GM21717 (cell line): ENCODE data around the gene CEP20.
"Not testable (repeated sequence)": the region's sequence is repeated elsewhere in the genome, so short reads cannot be mapped to it uniquely, and the experiment has no call there.

Experiments used
- ATAC-seq: cut with Tn5 transposase; IDR thresholded peaks from one replicate; pipeline ENCODE4 v1.9.1; 2021; ENCODE audit warnings: mild to moderate bottlenecking, moderate library complexity; ENCODE audit not compliant: unreplicated experiment

CEP20 gene

DNA sequence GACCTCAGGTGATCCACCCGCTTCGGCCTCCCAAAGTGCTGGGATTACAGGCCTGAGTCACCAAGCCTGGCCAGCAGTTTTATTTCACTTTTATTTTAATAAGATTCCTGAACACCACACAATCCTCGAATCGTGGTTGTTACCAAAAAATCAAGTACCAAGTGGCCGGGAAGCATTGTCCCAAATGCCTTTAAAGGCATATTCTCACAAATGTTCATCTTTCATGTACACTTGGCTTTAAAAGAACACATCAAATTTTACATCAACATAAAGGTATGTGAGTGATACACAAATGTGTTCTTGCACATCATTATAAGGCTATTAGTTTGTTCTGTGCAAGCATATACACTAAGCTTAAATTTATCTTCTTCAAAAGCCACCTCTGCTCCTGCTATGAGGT is 23.5 kb downstream of the CEP20 start:
- no peak for ATAC-seq

GRCh38 chr16:15861996-15862395 is 26.4 kb downstream of the CEP20 start:
- no peak for ATAC-seq

DNA sequence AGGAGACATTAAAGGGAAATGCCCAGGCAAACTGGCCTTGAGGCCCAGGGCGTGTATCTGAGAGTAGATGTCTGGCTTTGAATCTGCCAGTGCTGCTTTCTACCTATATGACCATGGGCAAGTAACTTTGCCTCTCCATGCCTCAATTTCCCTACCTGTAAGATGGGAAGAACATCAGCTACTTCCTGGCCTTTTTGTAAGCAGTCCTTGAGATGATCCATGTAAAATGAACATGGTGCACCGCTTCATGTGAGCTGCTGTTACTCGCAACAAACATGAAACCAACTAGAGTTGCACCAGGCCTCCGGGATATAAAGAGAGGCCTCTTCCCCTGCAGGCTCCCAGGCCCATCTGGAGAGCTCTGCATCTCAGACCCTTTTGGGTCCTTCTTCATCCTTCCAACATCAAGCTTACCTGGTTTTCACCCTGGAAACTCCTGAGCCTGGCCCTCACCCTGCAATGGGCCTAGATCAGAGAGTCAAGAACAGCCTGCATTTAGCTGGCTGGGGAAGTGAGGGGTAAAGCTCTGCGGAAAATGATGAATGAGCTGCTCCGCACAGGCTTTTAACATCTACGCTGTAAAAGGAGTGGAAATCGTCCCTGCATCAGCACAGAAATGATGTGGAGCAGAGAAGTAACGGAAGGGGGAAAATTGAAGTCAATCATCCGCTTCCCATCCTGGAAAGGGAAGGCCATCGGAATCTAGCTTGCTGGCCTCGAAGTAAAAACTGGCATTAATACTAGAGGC is 29.3 kb downstream of the CEP20 start:
- ATAC-seq = no peak

DNA sequence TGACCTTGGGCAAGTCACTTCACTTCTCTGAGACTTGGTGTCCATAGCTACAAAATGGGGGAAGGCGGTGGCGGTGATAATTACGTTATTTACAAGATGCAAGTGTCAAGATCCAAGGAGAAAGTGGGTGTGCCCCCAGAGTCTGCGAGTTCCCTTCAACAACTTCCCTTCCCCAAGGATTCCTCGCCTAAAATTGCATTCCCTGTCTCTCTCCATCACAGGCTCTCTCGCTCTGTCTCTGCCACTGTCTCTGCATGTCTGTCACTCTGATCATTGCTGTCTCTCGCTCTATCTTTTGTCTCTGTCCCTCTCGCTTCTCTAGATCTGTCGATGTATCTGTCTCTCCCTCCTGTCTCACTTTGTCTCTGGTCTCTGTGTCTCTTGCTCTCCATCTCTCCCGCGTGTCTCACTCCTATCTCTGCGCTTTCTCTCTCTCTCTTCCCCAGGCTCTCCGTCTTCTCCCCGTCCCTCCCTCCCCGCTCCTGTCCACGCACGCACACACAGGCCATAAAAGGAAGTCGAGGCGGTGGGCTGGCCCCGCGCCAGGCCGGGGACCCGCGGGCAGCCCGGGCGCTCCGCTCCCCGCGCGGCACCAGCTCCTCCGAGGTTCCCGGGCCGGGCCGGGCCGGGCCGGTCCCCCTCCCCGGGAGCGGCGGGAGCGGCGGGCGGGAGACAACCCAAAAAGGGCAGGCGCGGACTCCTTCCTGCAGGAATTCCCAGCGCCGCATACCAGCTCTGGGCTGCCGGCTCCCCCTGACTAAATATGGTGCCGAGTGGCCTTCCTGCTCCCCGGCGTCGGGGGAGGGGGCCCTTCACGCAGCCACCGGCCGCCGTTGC is 30.5 kb downstream of the CEP20 start:
- no peak for ATAC-seq

GRCh38 chr16:15856901-15857698 is 31.3 kb downstream of the CEP20 start, which contains the start of gene MYH11:
Gene MYH11 (minus strand): TSS chr16:15857028. CDS start chr16:15838252, 18,776 bp downstream.
- no peak for ATAC-seq

DNA sequence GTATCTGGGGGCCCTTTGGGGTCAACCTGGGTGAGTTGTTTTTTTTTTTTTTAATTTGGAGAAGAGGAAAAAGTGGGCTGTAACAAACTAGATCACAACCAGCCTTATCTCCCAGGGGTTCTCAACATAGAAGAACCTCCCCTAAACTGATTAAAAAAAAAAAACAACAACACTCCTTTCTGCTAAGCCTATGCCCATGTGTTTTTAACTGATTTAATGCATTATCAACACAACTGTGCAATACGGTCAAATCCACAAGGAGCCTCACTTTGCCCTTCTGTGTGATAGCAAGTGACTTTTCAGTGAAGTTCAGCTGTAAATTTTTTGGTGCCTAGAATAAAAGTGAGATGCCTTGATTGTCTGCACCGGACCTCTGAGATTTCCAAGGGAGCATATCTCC is 32.2 kb downstream of the CEP20 start:
- no peak for ATAC-seq

DNA sequence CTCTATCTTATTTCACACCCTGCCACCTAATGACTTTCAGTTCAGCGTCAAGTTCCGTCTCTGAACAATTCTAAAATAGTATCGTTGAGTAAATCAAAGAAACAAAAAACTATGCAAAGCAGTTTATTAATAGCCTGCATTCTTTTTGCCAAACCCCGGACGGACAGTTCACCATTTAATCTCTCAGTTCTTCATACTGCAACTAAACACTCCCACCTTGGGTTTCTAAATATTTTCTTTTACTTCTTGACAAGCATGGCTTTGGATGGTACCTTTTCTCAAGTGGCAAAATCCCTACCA is 32.7 kb downstream of the CEP20 start:
- peak; percentile 75 for ATAC-seq

DNA sequence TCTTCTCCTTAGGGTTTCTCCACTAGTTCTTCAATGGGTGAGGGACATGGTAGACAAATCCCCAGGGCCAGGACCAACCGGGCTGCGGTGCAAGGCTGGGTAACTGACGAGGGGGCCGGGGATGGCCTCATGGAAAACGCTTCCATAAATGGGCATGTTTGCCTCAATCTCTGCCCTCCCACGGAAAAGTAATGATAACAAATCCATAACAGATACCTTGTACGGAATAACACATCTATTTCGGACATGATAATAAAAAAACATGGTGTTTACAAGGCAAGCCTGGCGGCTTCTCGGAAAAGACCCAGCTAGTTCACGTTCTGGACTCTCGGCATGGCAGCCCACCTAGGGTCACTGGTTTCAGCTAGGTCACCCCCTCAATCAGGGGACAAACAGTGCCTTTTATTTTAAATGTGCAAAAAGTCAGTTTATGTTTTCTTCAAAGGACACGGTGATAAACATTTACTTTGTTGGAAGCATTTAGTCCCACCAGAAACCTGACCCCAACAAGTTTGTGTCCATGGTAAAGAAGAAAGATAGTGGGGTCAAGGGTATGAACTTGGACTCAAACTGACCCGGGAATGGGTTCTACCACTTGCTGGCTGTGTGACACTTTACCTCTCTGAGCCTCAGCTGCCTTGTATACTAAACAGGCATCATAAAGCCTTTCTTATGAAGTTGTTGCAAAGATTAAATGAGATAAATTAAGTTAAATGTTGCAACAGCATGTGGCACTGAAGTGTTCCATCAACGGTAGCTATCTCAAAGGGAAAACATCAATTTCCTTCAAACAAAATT is 33.3 kb downstream of the CEP20 start:
- ATAC-seq = no peak

DNA sequence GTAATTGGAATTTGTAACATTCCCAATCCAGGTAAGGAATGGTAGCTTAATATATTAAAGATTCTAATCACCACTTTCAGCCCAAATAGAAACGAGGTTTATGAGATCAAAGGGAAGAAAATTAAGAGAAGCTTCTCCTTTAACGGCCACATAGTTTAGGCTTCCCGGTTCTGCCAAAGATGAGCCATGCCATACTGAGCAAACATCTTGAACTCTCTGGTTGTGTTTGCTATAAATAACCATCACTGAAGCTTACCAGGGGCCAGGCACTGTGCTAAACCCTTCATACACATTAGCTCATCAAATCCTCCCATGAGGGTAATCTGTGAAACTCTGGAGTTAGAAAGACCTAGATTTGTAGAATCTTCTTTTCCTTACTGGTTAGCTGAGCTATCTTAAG is 34.3 kb downstream of the CEP20 start:
- ATAC-seq = no peak

- no peak for ATAC-seq
Measured at GRCh38 chr16:15853021-15853420, 35.4 kb downstream of the CEP20 start.

DNA sequence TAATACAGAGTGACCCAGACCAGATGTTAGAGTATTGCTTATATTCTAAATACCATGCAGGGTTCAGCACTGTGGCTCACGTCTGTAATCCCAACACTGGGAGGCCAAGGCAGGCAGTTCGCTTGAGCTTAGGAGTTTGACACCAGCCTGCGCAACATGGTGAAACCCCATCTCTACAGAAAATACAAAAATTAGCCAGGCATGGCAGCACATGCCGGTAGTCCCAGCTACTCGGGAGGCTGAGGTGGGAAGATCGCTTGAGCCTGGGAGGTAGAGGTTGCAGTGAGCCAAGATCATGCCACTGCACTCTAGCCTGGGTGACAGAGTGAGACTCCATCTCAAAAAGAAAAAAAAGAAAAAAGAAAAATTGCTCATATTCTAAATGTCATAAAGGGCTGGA is 37.8 kb downstream of the CEP20 start:
- not testable (repeated sequence) for ATAC-seq

- ATAC-seq = no peak
Measured at GRCh38 chr16:15849209-15849981, 39.0 kb downstream of the CEP20 start.

GRCh38 chr16:15847611-15848175 is 40.7 kb downstream of the CEP20 start:
- ATAC-seq = no peak

GRCh38 chr16:15846510-15846909 is 41.9 kb downstream of the CEP20 start:
- no peak for ATAC-seq

DNA sequence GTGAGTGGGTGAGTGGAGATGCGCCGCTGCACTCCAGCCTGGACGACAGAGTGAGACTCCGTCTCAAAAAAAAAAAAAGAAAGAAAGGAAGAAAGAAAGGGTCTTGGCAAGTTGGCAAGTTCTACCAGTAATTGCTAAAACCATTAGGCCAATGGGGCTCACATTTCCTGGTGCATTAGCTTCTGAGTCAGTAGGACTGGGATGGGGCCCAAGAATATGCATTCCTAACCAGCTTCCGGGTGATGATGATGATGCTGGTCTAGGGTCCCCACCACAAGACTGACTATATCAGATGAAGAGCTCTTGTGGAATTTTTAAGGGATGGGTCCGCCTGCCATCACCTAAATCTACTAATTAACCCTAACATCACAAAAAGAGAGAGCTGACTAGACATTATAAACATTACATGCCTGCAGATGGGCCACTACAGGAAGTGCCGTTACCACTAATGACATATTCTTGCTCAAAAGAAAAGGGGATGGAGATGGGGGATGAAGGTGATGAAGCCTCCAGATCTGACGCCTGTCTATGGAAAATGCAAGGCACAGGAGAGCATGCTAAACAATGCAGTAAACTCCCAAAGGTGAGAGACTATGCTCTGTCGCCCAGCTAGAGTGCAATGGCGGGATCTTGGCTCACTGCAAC is 44.6 kb downstream of the CEP20 start:
- ATAC-seq = no peak

GRCh38 chr16:15839204-15839603 is 49.2 kb downstream of the CEP20 start:
- not testable (repeated sequence) for ATAC-seq

- no peak for ATAC-seq
Measured at GRCh38 chr16:15837761-15838160, 50.6 kb downstream of the CEP20 start.

- ATAC-seq = no peak
Measured at GRCh38 chr16:15836965-15837611, 51.3 kb downstream of the CEP20 start.

DNA sequence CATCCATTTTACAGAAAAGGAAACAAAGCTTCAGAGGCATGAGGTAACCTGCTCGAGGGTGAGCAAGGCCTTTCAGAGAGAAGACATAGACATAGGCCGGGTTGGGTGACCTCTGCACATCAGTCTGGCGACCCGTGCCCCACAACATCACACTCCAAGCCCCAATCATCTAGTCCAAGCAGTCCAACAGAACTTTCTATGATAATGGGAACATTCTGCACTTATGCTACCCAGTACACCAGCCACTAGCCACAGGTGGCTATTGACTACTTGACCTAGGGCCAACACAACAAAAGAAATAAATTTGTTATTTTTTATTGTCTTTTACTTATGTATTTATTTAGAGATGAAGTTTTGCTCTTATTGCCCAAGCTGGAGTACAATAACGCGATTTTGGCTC is 52.3 kb downstream of the CEP20 start:
- ATAC-seq = no peak
